Mucosa of descending colon (tissue), 3 donors: ENCODE data around the gene GTF3C1. TPM values are rescaled to one million over a fixed set of nuclear protein-coding genes. Genes with fewer than 3 reads are reported as not detected.
"Not testable (repeated sequence)": the region's sequence is repeated elsewhere in the genome, so short reads cannot be mapped to it uniquely, and the experiment has no call there.

Source experiments
- ATAC-seq: fragments of 200-7000 bp; cut with Tn5 transposase; one replicate; pipeline ENCODE4 v1.9.1; 2020; ENCODE audit warnings: mild to moderate bottlenecking, moderate library complexity
- DNase-seq, 3 donors: peaks; one replicate each; pipeline ENCODE4 v3.0.0-alpha.2; 2020
- H3K36me3 ChIP-seq: fragments of 200-600 bp; one replicate; pipeline ENCODE4 v1.8.0; 2021; ENCODE audit warnings: low read depth, mild to moderate bottlenecking
- H3K4me1 ChIP-seq: fragments of 200-600 bp; one replicate; pipeline ENCODE4 v1.8.0; 2021; ENCODE audit warnings: low read depth, mild to moderate bottlenecking
- H3K4me3 ChIP-seq: fragments of 200-600 bp; one replicate; pipeline ENCODE4 v1.8.0; 2021; ENCODE audit warnings: mild to moderate bottlenecking
- H3K9me3 ChIP-seq: fragments of 200-600 bp; one replicate; pipeline ENCODE4 v1.8.0; 2021; ENCODE audit warnings: mild to moderate bottlenecking
- intact Hi-C, 2 donors: fragments of 100-400 bp; cut with DNase I in 1 of 2; cut with micrococcal nuclease in 1 of 2; formaldehyde crosslinking; loops; one replicate each; pipeline versions ENCODE4 v1.11.0 to v1.11.1; 2022; cut with DNase I, micrococcal nuclease
- total RNA-seq, 3 donors: library from RNA; stranded (reverse); fragmentation: NEBNext Ultra II Directional in 2 of 3; extraction: Animal tissue kit (Norgen Biotek cat#: 25700) in 2 of 3; gene quantifications; one replicate each; pipeline versions ENCODE4 v1.2.1 to v1.2.4, GENCODE V29; 2021 to 2023
- TF ChIP-seq, protein P1 (sequence below): fragments of 200-600 bp; IDR thresholded peaks from one replicate; pipeline ENCODE4 v1.8.0; 2022; ENCODE audit warnings: antibody characterized with exemption, mild to moderate bottlenecking
- donor health status: DM: no; HTN: no; CAD: no; lungs with moderate emphysema.
- donor health status: DM: no; HTN: no; CAD: no.
- donor health status: DM: no; HTN: yes; CAD: no.

GTF3C1 gene
- total RNA-seq, 3 donors from 2014 or later: 47.0 to 58.5 (median 47.7) TPM

DNA sequence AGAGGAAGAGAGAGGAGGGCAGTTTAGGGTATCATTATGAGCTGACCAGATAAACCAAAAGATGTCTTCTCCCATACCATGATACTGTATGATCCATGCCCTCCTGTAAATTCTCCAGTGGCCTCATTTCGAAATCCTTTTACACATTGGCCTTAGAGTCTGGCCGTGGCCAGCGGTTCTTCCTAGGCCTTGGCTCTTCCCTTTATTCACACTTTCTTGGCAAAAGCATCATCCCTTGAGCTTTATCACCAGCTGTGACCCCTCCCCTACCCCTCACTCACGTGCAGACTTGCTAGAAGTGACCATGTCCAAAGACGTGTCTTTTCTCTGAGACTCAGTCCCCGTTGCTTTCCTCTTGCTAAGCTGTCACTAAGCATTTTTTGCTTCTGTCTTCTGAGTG lies 23.0 kb upstream of the GTF3C1 start:
- no peaks in the 10 kb centered on the region for H3K36me3 ChIP-seq
- H3K9me3 ChIP-seq: no peaks in the 10 kb centered on the region
- intact Hi-C loops: no loop called here
- no peak overlapping the region for H3K4me3 ChIP-seq
- DNase-seq (no peak), ATAC-seq (no peak)
- TF ChIP-seq, protein P1, sequence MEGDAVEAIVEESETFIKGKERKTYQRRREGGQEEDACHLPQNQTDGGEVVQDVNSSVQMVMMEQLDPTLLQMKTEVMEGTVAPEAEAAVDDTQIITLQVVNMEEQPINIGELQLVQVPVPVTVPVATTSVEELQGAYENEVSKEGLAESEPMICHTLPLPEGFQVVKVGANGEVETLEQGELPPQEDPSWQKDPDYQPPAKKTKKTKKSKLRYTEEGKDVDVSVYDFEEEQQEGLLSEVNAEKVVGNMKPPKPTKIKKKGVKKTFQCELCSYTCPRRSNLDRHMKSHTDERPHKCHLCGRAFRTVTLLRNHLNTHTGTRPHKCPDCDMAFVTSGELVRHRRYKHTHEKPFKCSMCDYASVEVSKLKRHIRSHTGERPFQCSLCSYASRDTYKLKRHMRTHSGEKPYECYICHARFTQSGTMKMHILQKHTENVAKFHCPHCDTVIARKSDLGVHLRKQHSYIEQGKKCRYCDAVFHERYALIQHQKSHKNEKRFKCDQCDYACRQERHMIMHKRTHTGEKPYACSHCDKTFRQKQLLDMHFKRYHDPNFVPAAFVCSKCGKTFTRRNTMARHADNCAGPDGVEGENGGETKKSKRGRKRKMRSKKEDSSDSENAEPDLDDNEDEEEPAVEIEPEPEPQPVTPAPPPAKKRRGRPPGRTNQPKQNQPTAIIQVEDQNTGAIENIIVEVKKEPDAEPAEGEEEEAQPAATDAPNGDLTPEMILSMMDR: no peak
- no peaks in the 10 kb centered on the region for H3K4me1 ChIP-seq

DNA sequence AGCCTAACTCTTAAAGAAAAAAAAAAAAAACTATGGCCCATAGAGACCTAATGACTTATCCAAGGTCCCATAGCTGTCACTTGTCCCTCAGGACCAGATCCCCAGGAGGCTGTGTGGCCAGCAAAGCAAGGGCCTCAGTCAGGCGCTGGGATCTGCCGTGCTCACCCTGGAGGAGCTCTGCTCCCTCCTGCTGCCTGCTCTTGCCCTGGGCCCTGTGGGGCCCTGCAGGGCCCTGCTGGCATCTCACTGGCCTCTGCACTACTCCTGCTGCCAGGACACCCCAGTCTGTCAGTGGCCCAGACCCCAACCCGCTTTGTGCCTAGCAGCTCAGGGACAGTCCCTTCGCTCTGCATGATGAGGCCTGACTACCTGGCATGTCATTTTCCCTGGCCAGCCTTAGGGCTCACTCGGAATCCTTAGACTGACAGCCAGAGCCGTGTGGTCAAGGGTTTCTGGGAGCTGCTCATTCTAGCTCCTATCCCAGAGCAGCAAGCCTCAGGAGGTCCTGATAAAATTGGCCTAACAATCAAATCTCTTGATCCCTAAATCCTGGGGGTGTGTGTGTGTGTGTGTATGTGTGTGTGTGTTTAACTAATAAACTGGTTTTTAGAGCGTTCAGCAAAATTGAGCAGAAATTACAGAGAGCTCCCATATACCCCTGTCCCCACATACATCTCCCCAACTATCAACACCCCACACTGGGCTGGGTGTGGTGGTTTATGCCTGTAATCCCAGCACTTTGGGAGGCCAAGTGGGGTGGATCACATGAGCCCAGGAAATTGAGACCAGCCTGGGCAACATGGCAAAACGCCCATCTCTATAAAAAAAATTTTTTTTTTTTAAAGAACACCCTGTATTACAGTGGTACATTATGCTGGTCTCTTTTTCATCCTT lies 22.0 kb upstream of the GTF3C1 start:
- intact Hi-C loops: no loop called here
- TF ChIP-seq, protein P1: no peak
- no peaks in the 10 kb centered on the region for H3K9me3 ChIP-seq
- no peaks in the 10 kb centered on the region for H3K36me3 ChIP-seq
- DNase-seq (no peak), ATAC-seq (peak; percentile 17)
- H3K4me1 ChIP-seq: no peaks in the 10 kb centered on the region
- no peak overlapping the region for H3K4me3 ChIP-seq

DNA sequence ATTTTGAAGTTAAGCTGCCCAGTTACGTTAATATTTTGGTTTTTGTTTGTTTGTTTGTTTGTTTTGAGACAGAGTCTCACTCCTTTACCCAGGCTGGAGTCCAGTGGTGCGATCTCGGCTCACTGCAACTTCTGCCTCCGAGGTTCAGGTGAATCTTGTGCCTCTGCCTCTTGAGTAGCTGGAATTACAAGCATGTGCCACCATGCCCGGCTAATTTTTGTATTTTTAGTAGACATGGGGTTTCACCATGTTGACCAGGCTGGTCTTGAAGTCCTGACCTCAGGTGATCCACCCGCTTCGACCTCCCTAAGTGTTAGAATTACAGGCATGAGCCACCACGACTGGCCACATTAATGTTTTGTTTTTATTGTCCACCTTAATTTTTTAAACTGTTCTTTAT lies 21.3 kb upstream of the GTF3C1 start:
- intact Hi-C loops, H3K36me3 ChIP-seq, H3K9me3 ChIP-seq, H3K4me3 ChIP-seq, DNase-seq, H3K4me1 ChIP-seq, ATAC-seq: not testable (repeated sequence)

DNA sequence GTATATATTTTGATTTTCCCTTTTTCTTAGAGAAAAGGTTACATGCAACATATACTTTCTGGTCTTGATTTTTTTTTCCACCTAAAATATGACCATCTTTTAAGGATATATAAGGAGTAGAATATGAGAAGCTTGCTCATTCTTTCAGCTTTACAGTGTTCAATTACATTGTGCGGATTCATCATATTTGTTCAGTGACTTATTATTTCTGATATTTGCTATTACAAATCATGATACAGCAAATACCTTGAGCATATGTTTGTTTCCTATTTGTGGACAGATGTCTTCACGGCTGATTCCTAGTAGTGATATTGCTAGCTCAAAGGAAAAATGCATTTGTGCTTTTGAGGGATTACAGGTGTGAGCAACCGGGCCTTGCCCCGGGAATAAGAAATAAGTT lies 18.4 kb upstream of the GTF3C1 start:
- Histone ChIP-seq H3K4me3 (no peak overlapping the region), H3K9me3 (no peaks in the 10 kb centered on the region), H3K4me1 (no peaks in the 10 kb centered on the region), H3K36me3 (no peaks in the 10 kb centered on the region)
- ATAC-seq: no peak
- DNase-seq: no peak
- intact Hi-C loops: no loop called here
- TF ChIP-seq, protein P1: no peak

DNA sequence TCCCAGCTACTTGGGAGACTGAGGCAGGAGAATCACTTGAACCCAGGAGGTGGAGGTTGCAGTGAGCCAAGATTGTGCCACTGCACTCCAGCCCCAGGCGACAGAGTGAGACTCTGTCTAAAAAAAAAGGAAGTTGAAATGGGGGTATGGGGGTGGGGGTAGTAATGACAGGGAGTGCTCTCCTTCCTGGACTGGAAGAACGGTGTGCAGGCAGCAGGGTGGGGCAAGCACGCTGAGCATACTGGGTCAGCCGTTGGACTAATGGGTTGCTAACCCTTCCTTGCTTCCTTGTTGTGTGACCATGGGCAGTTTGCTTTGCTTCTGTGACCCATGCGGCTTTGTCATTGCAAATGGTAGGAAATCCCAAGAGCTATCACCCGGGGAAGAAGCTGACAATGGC lies 16.7 kb upstream of the GTF3C1 start:
- no peaks in the 10 kb centered on the region for H3K9me3 ChIP-seq
- ATAC-seq: peak; percentile 98
- no peak overlapping the region for H3K4me3 ChIP-seq
- intact Hi-C loops: no loop called here
- no peaks in the 10 kb centered on the region for H3K36me3 ChIP-seq
- peak; percentile 63 to 69 (median 69) for DNase-seq
- H3K4me1 ChIP-seq: no peaks in the 10 kb centered on the region
- TF ChIP-seq, protein P1: no peak

DNA sequence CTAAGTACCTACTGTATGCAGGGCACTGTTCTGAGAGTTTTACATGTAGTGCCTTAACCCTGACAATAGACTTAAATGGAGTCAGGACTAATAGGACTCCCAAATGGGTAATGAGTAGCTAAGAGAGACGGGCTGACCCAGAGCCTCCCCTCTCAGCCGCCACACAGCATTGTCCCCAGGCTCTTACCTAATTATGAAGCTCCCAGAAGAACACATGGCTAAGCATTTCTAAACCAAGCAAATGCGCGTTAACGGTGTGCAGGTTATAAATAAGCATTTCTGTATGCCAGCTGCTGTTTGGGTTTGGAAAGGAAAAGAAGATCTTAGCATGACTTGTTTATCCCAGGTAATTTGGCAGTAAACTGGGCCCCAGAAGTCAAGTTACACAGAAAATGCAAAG lies 14.5 kb upstream of the GTF3C1 start:
- DNase-seq: no peak
- TF ChIP-seq, protein P1: no peak
- intact Hi-C loops: no loop called here

More for the DNA sequence above, 14.5 kb upstream of the GTF3C1 start:
- no peaks in the 10 kb centered on the region for H3K4me1 ChIP-seq
- H3K36me3 ChIP-seq: no peaks in the 10 kb centered on the region
- no peaks in the 10 kb centered on the region for H3K9me3 ChIP-seq
- ATAC-seq: no peak
- H3K4me3 ChIP-seq: no peak overlapping the region
